Large intestine (tissue), 12 donors: ENCODE data around the gene PKIB. TPM values are rescaled to one million over a fixed set of nuclear protein-coding genes. Genes with fewer than 3 reads are reported as not detected.
A peak's percentile ranks its signal among the peaks of the same experiment; 100 is the strongest.

Source experiments
- DNase-seq, 2 donors: peaks; one replicate each; pipeline versions ENCODE4 v3.0.0 to v3.0.0-alpha.2; 2013
- H3K27ac ChIP-seq: one replicate; pipeline ENCODE4 v1.5.1; 2013; ENCODE audit warnings: low read length
- H3K27me3 ChIP-seq: 2 replicates; pipeline ENCODE4 v1.6.1; 2013; ENCODE audit warnings: low read length; ENCODE audit not compliant: control insufficient read depth, insufficient read depth
- H3K36me3 ChIP-seq: 2 replicates; pipeline ENCODE4 v1.6.1; 2013; ENCODE audit warnings: low read length; ENCODE audit not compliant: control insufficient read depth, insufficient read depth
- H3K4me1 ChIP-seq: one replicate; pipeline ENCODE4 v1.6.1; 2013; ENCODE audit warnings: low read length; ENCODE audit not compliant: control insufficient read depth, insufficient read depth
- H3K4me3 ChIP-seq: one replicate; pipeline ENCODE4 v1.5.1; 2013; ENCODE audit warnings: low read length
- H3K9me3 ChIP-seq: one replicate; pipeline ENCODE4 v1.6.1; 2013; ENCODE audit warnings: mild to moderate bottlenecking, low read depth, low read length, moderate library complexity; ENCODE audit not compliant: control insufficient read depth
- WGBS: methylation state at CpG from one replicate; pipeline ENCODE4 v1.1.5; 2013; ENCODE audit warnings: low lambda C conversion rate; ENCODE audit not compliant: insufficient coverage; 5-methylcytosine and 5-hydroxymethylcytosine counted together
- long read RNA-seq, 11 donors: transcript quantifications; one replicate each; lab custom pipeline, GENCODE V29; 2026
- polyA plus RNA-seq: library from polyadenylated mRNA; unstranded; fragments of 120-200 nt; gene quantifications from one replicate; pipeline ENCODE4 v1.2.1, GENCODE V29; 2013

PKIB gene
- 30.3 TPM for polyA plus RNA-seq
- long read RNA-seq, donor 1, transcript PKIB-205 (5 exons, 1,398 nt), result major isoform, 19 of 22 reads
- long read RNA-seq, donor 1, partial matches to known transcripts, result 0 of 22 reads
- long read RNA-seq, donor 1, other reads (novel, unspliced or antisense), result 0 of 22 reads
- long read RNA-seq, donor 2, transcript PKIB-205 (5 exons, 1,398 nt), result major isoform, 40 of 67 reads
- long read RNA-seq, donor 2, partial matches to known transcripts, result 23 of 67 reads
- long read RNA-seq, donor 2, other reads (novel, unspliced or antisense), result 0 of 67 reads
- long read RNA-seq, donor 3, transcript PKIB-205 (5 exons, 1,398 nt), result major isoform, 32 of 52 reads
- long read RNA-seq, donor 3, transcript PKIB-203 (2 exons, 556 nt), result minor isoform, 6 of 52 reads
- long read RNA-seq, donor 3, partial matches to known transcripts, result 13 of 52 reads
- long read RNA-seq, donor 3, other reads (novel, unspliced or antisense), result 0 of 52 reads
- long read RNA-seq, donor 4, partial matches to known transcripts, result 0 of 5 reads
- long read RNA-seq, donor 4, other reads (novel, unspliced or antisense), result 0 of 5 reads
- long read RNA-seq, donor 5, transcript PKIB-205 (5 exons, 1,398 nt), result major isoform, 5 of 5 reads
- long read RNA-seq, donor 5, partial matches to known transcripts, result 0 of 5 reads
- long read RNA-seq, donor 5, other reads (novel, unspliced or antisense), result 0 of 5 reads
- long read RNA-seq, donor 6, transcript PKIB-205 (5 exons, 1,398 nt), result major isoform, 19 of 31 reads
- long read RNA-seq, donor 6, partial matches to known transcripts, result 6 of 31 reads
- long read RNA-seq, donor 6, other reads (novel, unspliced or antisense), result 0 of 31 reads
- long read RNA-seq, donor 7, transcript PKIB-205 (5 exons, 1,398 nt), result major isoform, 7 of 9 reads
- long read RNA-seq, donor 7, partial matches to known transcripts, result 0 of 9 reads
- long read RNA-seq, donor 7, other reads (novel, unspliced or antisense), result 0 of 9 reads
- long read RNA-seq, donor 8, transcript PKIB-205 (5 exons, 1,398 nt), result major isoform, 31 of 39 reads
- long read RNA-seq, donor 8, partial matches to known transcripts, result 0 of 39 reads
- long read RNA-seq, donor 8, other reads (novel, unspliced or antisense), result 5 of 39 reads
- long read RNA-seq, donor 9, transcript PKIB-205 (5 exons, 1,398 nt), result major isoform, 26 of 46 reads
- long read RNA-seq, donor 9, partial matches to known transcripts, result 15 of 46 reads
- long read RNA-seq, donor 9, other reads (novel, unspliced or antisense), result 0 of 46 reads
- long read RNA-seq, donor 10, transcript PKIB-205 (5 exons, 1,398 nt), result major isoform, 21 of 25 reads
- long read RNA-seq, donor 10, partial matches to known transcripts, result 0 of 25 reads
- long read RNA-seq, donor 10, other reads (novel, unspliced or antisense), result 0 of 25 reads
- long read RNA-seq, donor 11, transcript PKIB-205 (5 exons, 1,398 nt), result major isoform, 12 of 14 reads
- long read RNA-seq, donor 11, partial matches to known transcripts, result 0 of 14 reads
- long read RNA-seq, donor 11, other reads (novel, unspliced or antisense), result 0 of 14 reads

- Histone ChIP-seq H3K36me3 (no peaks in the 10 kb centered on the region), H3K27me3 (peaks cover 7% of the 10 kb centered on the region), H3K4me3 (peak within 1 kb of the TSS; percentile 90), H3K27ac (peak within 1 kb of the TSS; percentile 86), H3K4me1 (no peaks in the 10 kb centered on the region), H3K9me3 (no peaks in the 10 kb centered on the region)
- no CpG with 5 or more reads among the region's 66 CpGs for WGBS
- DNase-seq, result peak; percentile 81 to 88
These were observed at the start of gene PKIB for GRCh38 chr6:122609881-122610689. PKIB (plus strand) TSS chr6:122610405; CDS start chr6:122717795, 107,390 bp downstream.

GRCh38 chr6:122563364-122564052 is 46.7 kb upstream of the PKIB start:
- Histone ChIP-seq H3K27me3 (no peaks in the 10 kb centered on the region), H3K4me1 (peaks cover 4% of the 10 kb centered on the region), H3K27ac (no peak overlapping the region), H3K36me3 (no peaks in the 10 kb centered on the region), H3K9me3 (no peaks in the 10 kb centered on the region), H3K4me3 (no peak overlapping the region)
- WGBS, result no CpG with 5 or more reads among the region's 8 CpGs
- DNase-seq, result no peak

GRCh38 chr6:122564230-122564629 is 46.0 kb upstream of the PKIB start:
- Histone ChIP-seq H3K27me3 (no peaks in the 10 kb centered on the region), H3K4me3 (no peak overlapping the region), H3K36me3 (no peaks in the 10 kb centered on the region), H3K27ac (no peak overlapping the region), H3K9me3 (no peaks in the 10 kb centered on the region), H3K4me1 (peaks cover 11% of the 10 kb centered on the region)
- WGBS, result no CpG with 5 or more reads among the region's 3 CpGs
- no peak for DNase-seq

- DNase-seq, result no peak
- H3K27ac ChIP-seq, result no peak overlapping the region
These were observed 44.5 kb upstream of the PKIB start for GRCh38 chr6:122565708-122566107.

GRCh38 chr6:122567034-122567433 is 43.2 kb upstream of the PKIB start:
- H3K27me3 ChIP-seq, result no peaks in the 10 kb centered on the region
- H3K27ac ChIP-seq, result no peak overlapping the region
- no peak for DNase-seq
- H3K36me3 ChIP-seq, result no peaks in the 10 kb centered on the region
- H3K4me1 ChIP-seq, result peaks cover 14% of the 10 kb centered on the region
- 83% methylated on average over 1 of the region's 1 CpG for WGBS
- H3K4me3 ChIP-seq, result no peak overlapping the region
- no peaks in the 10 kb centered on the region for H3K9me3 ChIP-seq

More at GRCh38 chr6:122565708-122566107, 44.5 kb upstream of the PKIB start:
- Histone ChIP-seq H3K9me3 (no peaks in the 10 kb centered on the region), H3K27me3 (no peaks in the 10 kb centered on the region), H3K4me1 (peaks cover 14% of the 10 kb centered on the region), H3K4me3 (no peak overlapping the region), H3K36me3 (no peaks in the 10 kb centered on the region)

- H3K4me3 ChIP-seq, result no peak overlapping the region
- H3K27me3 ChIP-seq, result no peaks in the 10 kb centered on the region
- H3K9me3 ChIP-seq, result no peaks in the 10 kb centered on the region
- H3K27ac ChIP-seq, result peak overlapping the region; percentile 43
- no peaks in the 10 kb centered on the region for H3K36me3 ChIP-seq
- peak in 1 of 2 donors; percentile 49 for DNase-seq
- H3K4me1 ChIP-seq, result peaks cover 14% of the 10 kb centered on the region
These were observed 41.9 kb upstream of the PKIB start for GRCh38 chr6:122568350-122568749.

GRCh38 chr6:122568797-122569221 is 41.4 kb upstream of the PKIB start:
- peak overlapping the region; percentile 43 for H3K27ac ChIP-seq
- H3K27me3 ChIP-seq, result no peaks in the 10 kb centered on the region
- H3K36me3 ChIP-seq, result no peaks in the 10 kb centered on the region
- H3K4me3 ChIP-seq, result no peak overlapping the region
- no peaks in the 10 kb centered on the region for H3K9me3 ChIP-seq
- peaks cover 14% of the 10 kb centered on the region for H3K4me1 ChIP-seq
- no CpG with 5 or more reads among the region's 3 CpGs for WGBS
- peak in 1 of 2 donors; percentile 40 for DNase-seq

GRCh38 chr6:122569230-122569771 is 40.9 kb upstream of the PKIB start:
- no peaks in the 10 kb centered on the region for H3K27me3 ChIP-seq
- WGBS, result no CpG with 5 or more reads among the region's 6 CpGs
- DNase-seq, result no peak
- no peak overlapping the region for H3K4me3 ChIP-seq
- H3K4me1 ChIP-seq, result peaks cover 14% of the 10 kb centered on the region
- no peaks in the 10 kb centered on the region for H3K9me3 ChIP-seq
- no peaks in the 10 kb centered on the region for H3K36me3 ChIP-seq
- no peak overlapping the region for H3K27ac ChIP-seq

GRCh38 chr6:122571888-122572287 is 38.3 kb upstream of the PKIB start:
- no CpG with 5 or more reads among the region's 2 CpGs for WGBS
- H3K27me3 ChIP-seq, result no peaks in the 10 kb centered on the region
- DNase-seq, result peak in 1 of 2 donors; percentile 38
- no peak overlapping the region for H3K27ac ChIP-seq
- H3K36me3 ChIP-seq, result no peaks in the 10 kb centered on the region
- H3K9me3 ChIP-seq, result no peaks in the 10 kb centered on the region
- no peak overlapping the region for H3K4me3 ChIP-seq
- H3K4me1 ChIP-seq, result peaks cover 14% of the 10 kb centered on the region
